Fibroblast of lung (primary cell): ENCODE measurements around the gene NFATC2. TPM values are rescaled to one million over a fixed set of nuclear protein-coding genes. Genes with fewer than 3 reads are reported as not detected.

ENCODE experiments used
- DNase-seq, 2 donors: peaks; one replicate each; pipeline versions ENCODE4 v3.0.0 to v3.0.0-alpha.2; 2010; ENCODE audit warnings: low read depth in 2 of 2
- H2AFZ ChIP-seq: 2 replicates; pipeline ENCODE4 v1.5.1; 2012; ENCODE audit warnings: low read length, control low read depth, inconsistent platforms
- H3K27ac ChIP-seq: 2 replicates; pipeline ENCODE4 v1.5.1; 2011; ENCODE audit warnings: low read length, control low read depth; ENCODE audit not compliant: insufficient read depth
- H3K27me3 ChIP-seq: 2 replicates; pipeline ENCODE4 v1.5.1; 2011; ENCODE audit warnings: mild to moderate bottlenecking, low read length; ENCODE audit not compliant: control insufficient read depth, insufficient read depth
- H3K36me3 ChIP-seq: 2 replicates; pipeline ENCODE4 v1.5.1; 2011; ENCODE audit warnings: low read length; ENCODE audit not compliant: control insufficient read depth, insufficient read depth
- H3K4me1 ChIP-seq: 2 replicates; pipeline ENCODE4 v1.5.1; 2011; ENCODE audit warnings: low read length; ENCODE audit not compliant: control insufficient read depth, insufficient read depth; ENCODE audit errors: extremely low read depth
- H3K4me2 ChIP-seq: 2 replicates; pipeline ENCODE4 v1.5.1; 2011; ENCODE audit warnings: low read length, control low read depth; ENCODE audit not compliant: insufficient read depth; ENCODE audit errors: extremely low read depth
- H3K4me3 ChIP-seq, 4 experiments: fragments of 200-600 bp in 1 of 4; sonication (generic) in 1 of 4; replicated peaks in 1 of 4; 2 replicates each; pipeline ENCODE4 v1.5.1; 2011 to 2016; ENCODE audit warnings: low read length in 4 of 4, low read depth in 3 of 4, mild to moderate bottlenecking in 3 of 4, control low read depth in 2 of 4, inconsistent platforms in 1 of 4, mixed read lengths in 1 of 4; ENCODE audit not compliant: insufficient read depth in 1 of 4; ENCODE audit errors: control extremely low read depth in 1 of 4
- H3K79me2 ChIP-seq: 2 replicates; pipeline ENCODE4 v1.5.1; 2012; ENCODE audit warnings: mild to moderate bottlenecking, low read length, inconsistent platforms; ENCODE audit not compliant: control insufficient read depth, insufficient read depth
- H3K9ac ChIP-seq: 2 replicates; pipeline ENCODE4 v1.5.1; 2011; ENCODE audit warnings: mild to moderate bottlenecking, low read length, control low read depth; ENCODE audit not compliant: insufficient read depth
- H3K9me3 ChIP-seq: 2 replicates; pipeline ENCODE4 v1.5.1; 2012; ENCODE audit warnings: low read depth, low read length; ENCODE audit not compliant: control insufficient read depth, insufficient read depth
- H4K20me1 ChIP-seq: 2 replicates; pipeline ENCODE4 v1.5.1; 2011; ENCODE audit warnings: low read length; ENCODE audit not compliant: control insufficient read depth, insufficient read depth; ENCODE audit errors: extremely low read depth
- CTCF ChIP-seq, 2 donors: IDR thresholded peaks in 1 of 2; conservative IDR thresholded peaks in 1 of 2; 1 replicate in 1 of 2; 2 replicates in 1 of 2; pipeline ENCODE4 v1.5.1; 2011 to 2012; ENCODE audit warnings: low read length in 2 of 2, control low read depth in 1 of 2, inconsistent platforms in 1 of 2, low read depth in 1 of 2, mild to moderate bottlenecking in 1 of 2
- EZH2 ChIP-seq: IDR thresholded peaks from 2 replicates; pipeline ENCODE4 v1.5.1; 2012; ENCODE audit warnings: low read length, control low read depth, mild to moderate bottlenecking; ENCODE audit errors: missing control alignments
- polyA plus RNA-seq, 2 donors: library from polyadenylated mRNA; depleted of rRNA in 1 of 2; stranded (reverse) in 1 of 2; unstranded in 1 of 2; fragments of >200 nt; gene quantifications; 2 replicates each; pipeline ENCODE4 v1.2.1, GENCODE V29; 2011 to 2012; ENCODE audit warnings: missing spikeins in 1 of 2
- total RNA-seq: library from RNA; depleted of rRNA; stranded (reverse); fragments of >200 nt; gene quantifications from 2 replicates; pipeline ENCODE4 v1.2.1, GENCODE V29; 2014

NFATC2 gene
- total and polyA plus RNA-seq, 2 donors (not counting 1 experiment from before 2014, with no cell fraction given): 0.50 to 1.2 TPM

GRCh38 chr20:51509208-51509607, 33.3 kb downstream of the NFATC2 start:
- Histone ChIP-seq H4K20me1 (no peaks in the 10 kb centered on the region), H3K27me3 (no peaks in the 10 kb centered on the region), H2AFZ (no peak overlapping the region), H3K36me3 (no peaks in the 10 kb centered on the region), H3K9ac (no peak overlapping the region), H3K79me2 (no peaks in the 10 kb centered on the region), H3K4me3 (no peak overlapping the region), H3K27ac (no peak overlapping the region), H3K4me2 (no peak overlapping the region), H3K9me3 (no peaks in the 10 kb centered on the region), H3K4me1 (no peaks in the 10 kb centered on the region)
- TF ChIP-seq CTCF (conservative IDR thresholded peaks at IDR 0.05 in 1 of 2, IDR thresholded peaks at IDR 0.05 in 1 of 2; ENCODE audit: low read depth in 1 of 2, low read length in 2 of 2) (no peak), EZH2 (no peak)
- DNase-seq: no peak

- no peak overlapping the region for H2AFZ ChIP-seq
- TF ChIP-seq CTCF (conservative IDR thresholded peaks at IDR 0.05 in 1 of 2, IDR thresholded peaks at IDR 0.05 in 1 of 2; ENCODE audit: low read depth in 1 of 2, low read length in 2 of 2) (no peak), EZH2 (no peak)
- H4K20me1 ChIP-seq: no peaks in the 10 kb centered on the region
- no peaks in the 10 kb centered on the region for H3K4me1 ChIP-seq
- no peaks in the 10 kb centered on the region for H3K27me3 ChIP-seq
- no peak overlapping the region for H3K4me2 ChIP-seq
- no peaks in the 10 kb centered on the region for H3K9me3 ChIP-seq
- H3K79me2 ChIP-seq: no peaks in the 10 kb centered on the region
- DNase-seq: no peak
- H3K9ac ChIP-seq: no peak overlapping the region
- no peaks in the 10 kb centered on the region for H3K36me3 ChIP-seq
- H3K4me3 ChIP-seq: no peak overlapping the region
- no peak overlapping the region for H3K27ac ChIP-seq
Measured at GRCh38 chr20:51508780-51509179, 33.7 kb downstream of the NFATC2 start.

- Histone ChIP-seq H3K9ac (no peak overlapping the region), H3K27ac (no peak overlapping the region), H3K9me3 (no peaks in the 10 kb centered on the region), H3K79me2 (no peaks in the 10 kb centered on the region), H3K4me1 (no peaks in the 10 kb centered on the region), H2AFZ (no peak overlapping the region), H3K27me3 (no peaks in the 10 kb centered on the region), H3K4me3 (no peak overlapping the region), H3K36me3 (no peaks in the 10 kb centered on the region), H3K4me2 (no peak overlapping the region), H4K20me1 (no peaks in the 10 kb centered on the region)
- no peak for DNase-seq
- TF ChIP-seq CTCF (conservative IDR thresholded peaks at IDR 0.05 in 1 of 2, IDR thresholded peaks at IDR 0.05 in 1 of 2; ENCODE audit: low read depth in 1 of 2, low read length in 2 of 2) (no peak), EZH2 (no peak)
Measured at GRCh38 chr20:51508158-51508557, 34.4 kb downstream of the NFATC2 start.
